ENCODE results near the gene RGPD5.
"Not testable (repeated sequence)": the region's sequence is repeated elsewhere in the genome, so short reads cannot be mapped to it uniquely, and the experiment has no call there.

DNA sequence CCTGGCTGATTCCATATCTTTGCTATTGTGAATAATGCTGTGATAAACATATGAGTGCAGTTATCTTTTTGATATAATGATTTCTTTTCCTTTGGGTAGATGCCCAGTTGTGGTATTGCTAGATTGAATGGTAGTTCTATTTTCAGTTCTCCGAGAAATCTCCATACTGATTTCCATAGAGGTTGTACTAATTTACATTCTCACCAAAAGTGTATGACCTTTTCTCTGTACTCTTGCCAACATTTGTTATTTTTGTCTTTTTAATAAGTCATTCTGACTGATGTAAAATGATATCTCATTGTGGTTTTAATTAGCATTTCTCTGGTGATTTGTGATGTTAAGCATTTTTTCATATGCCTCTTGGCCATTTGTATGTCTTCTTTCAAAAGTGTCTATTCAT is 88.0 kb downstream of the RGPD5 start:
- TF ChIP-seq, protein P1, sequence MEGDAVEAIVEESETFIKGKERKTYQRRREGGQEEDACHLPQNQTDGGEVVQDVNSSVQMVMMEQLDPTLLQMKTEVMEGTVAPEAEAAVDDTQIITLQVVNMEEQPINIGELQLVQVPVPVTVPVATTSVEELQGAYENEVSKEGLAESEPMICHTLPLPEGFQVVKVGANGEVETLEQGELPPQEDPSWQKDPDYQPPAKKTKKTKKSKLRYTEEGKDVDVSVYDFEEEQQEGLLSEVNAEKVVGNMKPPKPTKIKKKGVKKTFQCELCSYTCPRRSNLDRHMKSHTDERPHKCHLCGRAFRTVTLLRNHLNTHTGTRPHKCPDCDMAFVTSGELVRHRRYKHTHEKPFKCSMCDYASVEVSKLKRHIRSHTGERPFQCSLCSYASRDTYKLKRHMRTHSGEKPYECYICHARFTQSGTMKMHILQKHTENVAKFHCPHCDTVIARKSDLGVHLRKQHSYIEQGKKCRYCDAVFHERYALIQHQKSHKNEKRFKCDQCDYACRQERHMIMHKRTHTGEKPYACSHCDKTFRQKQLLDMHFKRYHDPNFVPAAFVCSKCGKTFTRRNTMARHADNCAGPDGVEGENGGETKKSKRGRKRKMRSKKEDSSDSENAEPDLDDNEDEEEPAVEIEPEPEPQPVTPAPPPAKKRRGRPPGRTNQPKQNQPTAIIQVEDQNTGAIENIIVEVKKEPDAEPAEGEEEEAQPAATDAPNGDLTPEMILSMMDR (conservative IDR thresholded peaks at IDR 0.05): not testable (repeated sequence)
- not testable (repeated sequence) for TF ChIP-seq EZH2 (IDR thresholded peaks at IDR 0.05; ENCODE audit: low read depth)
